ENCODE results near the gene ST6GALNAC6. TPM values are rescaled to one million over a fixed set of nuclear protein-coding genes. Genes with fewer than 3 reads are reported as not detected.

The ST6GALNAC6 gene
- total and polyA plus RNA-seq, 2 of the 8 experiments (the other 6 are each of a cell fraction or from before 2014, with no cell fraction given): 43.7 to 64.4 TPM

DNA sequence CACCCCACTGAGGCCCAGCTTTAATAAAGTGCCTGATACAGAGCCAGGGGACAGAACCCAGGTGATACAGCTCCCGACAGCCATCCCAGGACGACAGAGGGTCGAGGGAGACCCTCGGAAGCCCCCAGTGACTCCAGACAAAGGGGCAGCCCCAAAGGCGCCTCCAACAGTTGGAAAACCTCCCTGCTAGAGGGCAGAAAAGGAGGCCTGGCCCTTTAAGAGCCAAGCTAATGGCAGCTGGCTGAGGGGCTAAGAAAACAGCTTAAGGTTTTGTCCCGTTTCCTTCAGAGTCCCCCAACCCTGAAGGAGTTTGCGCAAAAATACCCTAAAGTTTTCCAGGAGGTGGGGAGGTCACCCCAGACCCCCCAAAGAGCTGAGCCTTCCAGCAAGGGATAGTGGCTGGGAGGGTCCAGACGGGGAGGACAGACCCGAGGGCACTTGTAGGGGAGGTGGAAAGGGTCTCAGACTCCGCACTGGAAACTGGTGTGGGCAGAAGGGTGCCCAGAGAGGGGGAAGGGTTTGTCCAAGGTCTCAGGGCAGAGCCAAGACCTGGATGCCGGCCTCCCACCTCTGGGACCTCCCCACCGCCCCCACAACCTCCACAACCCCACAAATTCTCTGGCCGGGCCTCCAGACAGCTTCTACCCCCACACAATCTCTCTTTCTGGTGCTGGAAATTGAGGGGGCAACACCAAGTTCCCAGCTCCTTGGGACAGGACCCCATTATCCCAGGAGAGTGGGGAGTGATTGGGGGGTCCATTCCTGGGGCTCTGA is 13.7 kb downstream of the ST6GALNAC6 start (continued):
- TF ChIP-seq, protein P1, sequence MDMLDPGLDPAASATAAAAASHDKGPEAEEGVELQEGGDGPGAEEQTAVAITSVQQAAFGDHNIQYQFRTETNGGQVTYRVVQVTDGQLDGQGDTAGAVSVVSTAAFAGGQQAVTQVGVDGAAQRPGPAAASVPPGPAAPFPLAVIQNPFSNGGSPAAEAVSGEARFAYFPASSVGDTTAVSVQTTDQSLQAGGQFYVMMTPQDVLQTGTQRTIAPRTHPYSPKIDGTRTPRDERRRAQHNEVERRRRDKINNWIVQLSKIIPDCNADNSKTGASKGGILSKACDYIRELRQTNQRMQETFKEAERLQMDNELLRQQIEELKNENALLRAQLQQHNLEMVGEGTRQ (IDR thresholded peaks at IDR 0.05; ENCODE audit: low read length): no peak
- TF ChIP-seq BACH1 (IDR thresholded peaks at IDR 0.05; ENCODE audit: low read length): no peak
- TF ChIP-seq SRF (IDR thresholded peaks at IDR 0.05; ENCODE audit: low read depth, low read length): no peak
- no peak for TF ChIP-seq RBBP5 (IDR thresholded peaks at IDR 0.05; ENCODE audit: borderline replicate concordance, low read depth, low read length)
